Kidney (tissue), 14 donors: ENCODE data around the gene PIP5K1C. TPM values are rescaled to one million over a fixed set of nuclear protein-coding genes. Genes with fewer than 3 reads are reported as not detected.

Experiments used
- DNase-seq, 5 donors: peaks; one replicate each; pipeline ENCODE4 v3.0.0-alpha.2; 2013 to 2020
- FAIRE-seq: peaks from 2 replicates; lab custom pipeline; 2012; peaks lifted over from hg19 to GRCh38; lab: Jason Lieb, UNC
- H3K27ac ChIP-seq, 2 donors: one replicate each; pipeline ENCODE4 v1.7.0; 2013; ENCODE audit warnings: low read depth in 2 of 2, low read length in 2 of 2, inconsistent platforms in 1 of 2
- H3K27me3 ChIP-seq: one replicate; pipeline ENCODE4 v1.7.1; 2013; ENCODE audit warnings: low read length, inconsistent platforms; ENCODE audit not compliant: control insufficient read depth, insufficient read depth
- H3K36me3 ChIP-seq, 3 donors: one replicate each; pipeline versions ENCODE4 v1.7.0 to v1.7.1; 2013; ENCODE audit warnings: low read length in 3 of 3, control low read depth in 1 of 3, inconsistent platforms in 1 of 3; ENCODE audit not compliant: insufficient read depth in 3 of 3, control insufficient read depth in 2 of 3
- H3K4me1 ChIP-seq, 3 donors: one replicate each; pipeline versions ENCODE4 v1.7.0 to v1.7.1; 2013; ENCODE audit warnings: low read length in 3 of 3, inconsistent platforms in 1 of 3, low read depth in 1 of 3; ENCODE audit not compliant: control insufficient read depth in 2 of 3, insufficient read depth in 2 of 3
- H3K4me3 ChIP-seq, 3 donors: one replicate each; pipeline versions ENCODE4 v1.7.0 to v1.8.1; 2013; ENCODE audit warnings: low read length in 3 of 3, control low read depth in 1 of 3, inconsistent platforms in 1 of 3
- H3K9ac ChIP-seq, 3 donors: one replicate each; pipeline versions ENCODE4 v1.7.0 to v1.7.1; 2013; ENCODE audit warnings: low read length in 3 of 3, control low read depth in 1 of 3, inconsistent platforms in 1 of 3
- H3K9me3 ChIP-seq, 3 donors: one replicate each; pipeline versions ENCODE4 v1.7.0 to v1.7.1; 2013; ENCODE audit warnings: low read length in 3 of 3, control low read depth in 1 of 3, inconsistent platforms in 1 of 3; ENCODE audit not compliant: control insufficient read depth in 2 of 3, insufficient read depth in 1 of 3
- intact Hi-C: fragments of 100-400 bp; cut with DNase I; formaldehyde crosslinking; loops from one replicate; pipeline ENCODE4 v1.11.1; 2022
- polyA plus RNA-seq: library from polyadenylated mRNA; stranded (reverse); fragments of 350-450 nt; fragmentation: Illumina TruSeq; extraction: RNeasy Lipid Tissue Mini Kit (QIAGEN cat#74804); gene quantifications from one replicate; pipeline ENCODE4 v1.2.3, GENCODE V29; 2014; ENCODE audit warnings: low read depth, low replicate concordance; ENCODE audit not compliant: insufficient read depth
- total RNA-seq: library from RNA; stranded (reverse); fragmentation: NEBNext Ultra II Directional; extraction: Animal tissue kit (Norgen Biotek cat#: 25700); gene quantifications from one replicate; pipeline ENCODE4 v1.2.1, GENCODE V29; 2021
- TF ChIP-seq, protein P1 (sequence below): IDR thresholded peaks from 3 replicates; pipeline ENCODE4 v1.5.1; 2012; ENCODE audit warnings: mild to moderate bottlenecking, moderate library complexity, borderline replicate concordance; ENCODE audit not compliant: insufficient read depth; ENCODE audit errors: extremely low read depth
- donor health status: control.
- donor health status: control.
- donor health status: control.
- donor health status: control.
- donor health status: control.
- donor health status: DM: yes; HTN: yes; CAD: no.
- donor health status: Normal renal cell carcinoma (clear cell type).

The PIP5K1C gene
- total and polyA plus RNA-seq, 2 donors from 2014 or later = 11.2 to 35.6 TPM

DNA sequence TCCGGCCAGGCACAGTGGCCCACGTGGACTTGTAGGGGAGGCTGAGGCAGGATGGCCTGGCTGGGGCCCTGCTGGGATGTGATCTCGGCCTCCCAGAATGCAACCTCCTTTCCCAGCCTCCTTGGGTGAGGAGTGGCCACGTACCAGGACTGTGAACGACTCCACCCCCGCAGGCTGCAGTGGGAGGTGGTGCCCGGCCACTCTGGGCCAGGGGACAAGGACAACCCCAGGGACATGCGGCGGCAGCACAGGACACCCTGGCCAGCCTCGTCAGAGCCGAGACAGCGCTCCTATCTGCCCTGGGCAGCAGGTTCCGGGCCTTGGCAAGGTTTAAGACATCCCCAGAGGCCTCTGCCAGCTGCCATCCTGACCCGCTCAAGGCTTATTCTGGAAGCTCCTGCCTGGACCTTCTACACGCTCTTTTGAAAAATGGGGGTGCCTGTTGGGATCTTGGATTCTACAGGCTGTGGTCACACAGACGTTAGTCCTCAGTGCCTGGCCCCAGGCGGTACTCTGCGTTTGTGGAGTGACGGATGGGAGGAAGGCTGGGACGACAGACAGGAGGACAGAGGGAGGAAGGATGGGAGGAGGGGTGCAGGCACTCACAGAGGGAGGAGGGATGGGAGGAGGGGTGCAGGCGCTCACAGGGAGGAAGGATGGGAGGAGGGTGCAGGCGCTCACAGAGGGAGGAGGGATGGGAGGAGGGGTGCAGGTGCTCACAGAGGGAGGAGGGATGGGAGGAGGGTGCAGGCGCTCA lies 53.8 kb downstream of the PIP5K1C start:
- no peaks in the 10 kb centered on the region for H3K9me3 ChIP-seq
- no peak overlapping the region for H3K4me3 ChIP-seq
- no peak overlapping the region for H3K9ac ChIP-seq
- no peak overlapping the region for H3K27ac ChIP-seq
- H3K27me3 ChIP-seq = no peaks in the 10 kb centered on the region
- TF ChIP-seq, protein P1, sequence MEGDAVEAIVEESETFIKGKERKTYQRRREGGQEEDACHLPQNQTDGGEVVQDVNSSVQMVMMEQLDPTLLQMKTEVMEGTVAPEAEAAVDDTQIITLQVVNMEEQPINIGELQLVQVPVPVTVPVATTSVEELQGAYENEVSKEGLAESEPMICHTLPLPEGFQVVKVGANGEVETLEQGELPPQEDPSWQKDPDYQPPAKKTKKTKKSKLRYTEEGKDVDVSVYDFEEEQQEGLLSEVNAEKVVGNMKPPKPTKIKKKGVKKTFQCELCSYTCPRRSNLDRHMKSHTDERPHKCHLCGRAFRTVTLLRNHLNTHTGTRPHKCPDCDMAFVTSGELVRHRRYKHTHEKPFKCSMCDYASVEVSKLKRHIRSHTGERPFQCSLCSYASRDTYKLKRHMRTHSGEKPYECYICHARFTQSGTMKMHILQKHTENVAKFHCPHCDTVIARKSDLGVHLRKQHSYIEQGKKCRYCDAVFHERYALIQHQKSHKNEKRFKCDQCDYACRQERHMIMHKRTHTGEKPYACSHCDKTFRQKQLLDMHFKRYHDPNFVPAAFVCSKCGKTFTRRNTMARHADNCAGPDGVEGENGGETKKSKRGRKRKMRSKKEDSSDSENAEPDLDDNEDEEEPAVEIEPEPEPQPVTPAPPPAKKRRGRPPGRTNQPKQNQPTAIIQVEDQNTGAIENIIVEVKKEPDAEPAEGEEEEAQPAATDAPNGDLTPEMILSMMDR = no peak
- intact Hi-C loops = no loop called here
- H3K36me3 ChIP-seq = peaks cover 0 to 3% (median 3%) of the 10 kb centered on the region in 3 donors
- no peaks in the 10 kb centered on the region for H3K4me1 ChIP-seq
- DNase-seq = no peak
- FAIRE-seq = no peak

DNA sequence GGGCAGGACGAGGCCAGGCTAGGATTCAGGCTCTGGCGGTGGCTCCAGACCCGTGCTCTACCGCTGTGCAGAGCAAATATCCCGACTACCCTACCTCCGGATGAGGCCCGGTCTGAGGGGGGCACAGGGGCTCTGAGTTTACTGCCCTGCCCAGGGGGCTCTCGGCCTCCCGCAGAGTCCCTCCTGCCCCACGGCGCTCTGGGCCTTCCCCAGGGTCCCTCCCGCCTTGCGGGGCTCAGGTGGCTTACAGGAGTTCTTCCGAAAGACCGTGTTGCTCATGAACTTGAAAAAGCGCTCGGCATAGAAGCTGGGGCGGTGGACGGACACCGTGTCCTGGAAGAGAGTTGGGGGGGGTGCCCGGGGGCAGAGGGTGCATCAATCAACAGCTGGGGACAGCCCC lies 54.5 kb downstream of the PIP5K1C start:
- H3K27ac ChIP-seq = no peak overlapping the region
- DNase-seq (no peak), FAIRE-seq (no peak)
- peaks cover 0 to 3% (median 3%) of the 10 kb centered on the region in 3 donors for H3K36me3 ChIP-seq
- H3K9me3 ChIP-seq = no peaks in the 10 kb centered on the region
- no peak overlapping the region for H3K4me3 ChIP-seq
- no peaks in the 10 kb centered on the region for H3K4me1 ChIP-seq
- intact Hi-C loops = no loop called here
- no peaks in the 10 kb centered on the region for H3K27me3 ChIP-seq
- TF ChIP-seq, protein P1 = no peak
- no peak overlapping the region for H3K9ac ChIP-seq

DNA sequence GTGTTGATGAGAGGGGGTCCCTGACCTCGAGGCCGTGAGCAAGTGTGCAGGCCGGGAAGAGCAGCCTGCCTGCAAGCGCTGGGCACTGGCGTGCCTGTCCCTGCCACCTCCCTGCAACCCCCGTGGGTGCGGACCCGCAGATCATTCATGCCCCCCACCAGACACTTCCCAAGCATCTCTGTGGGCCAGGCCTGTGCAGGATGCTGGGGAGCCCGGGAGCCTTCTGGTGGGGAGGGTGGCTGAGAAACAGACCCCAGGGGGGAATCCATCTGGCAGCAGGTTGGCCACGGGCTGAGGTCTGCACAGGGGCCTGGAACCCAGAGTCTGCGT lies 55.2 kb downstream of the PIP5K1C start:
- Histone ChIP-seq H3K9ac (no peak overlapping the region), H3K36me3 (peaks cover 0 to 3% (median 3%) of the 10 kb centered on the region in 3 donors), H3K27me3 (no peaks in the 10 kb centered on the region), H3K4me1 (no peaks in the 10 kb centered on the region), H3K9me3 (no peaks in the 10 kb centered on the region), H3K27ac (no peak overlapping the region), H3K4me3 (no peak overlapping the region)
- FAIRE-seq (no peak), DNase-seq (no peak)
- TF ChIP-seq, protein P1 = no peak
- intact Hi-C loops = no loop called here
